ENCODE measurements around the gene CSH1.
"Not testable (repeated sequence)": the region's sequence is repeated elsewhere in the genome, so short reads cannot be mapped to it uniquely, and the experiment has no call there.

CSH1 gene

DNA sequence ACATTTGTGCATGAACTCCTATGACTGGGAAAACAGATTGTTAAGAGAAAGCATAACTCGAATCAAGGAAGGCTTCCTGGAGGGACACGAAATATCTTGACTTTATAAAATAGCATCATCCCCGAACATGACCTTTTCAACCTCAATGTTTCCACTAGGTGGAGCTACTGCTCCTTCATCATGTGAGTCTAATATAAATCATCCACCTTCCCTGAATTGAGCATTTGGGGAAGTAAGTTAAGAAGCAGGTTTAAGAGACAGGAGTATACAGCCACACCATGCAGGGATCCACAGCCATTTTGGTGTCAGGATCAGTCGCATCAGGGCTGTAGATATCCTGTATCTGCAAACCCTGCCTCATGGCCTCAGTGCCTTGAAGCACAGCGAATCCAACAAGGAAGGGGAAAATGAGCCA is 7.4 kb upstream of the CSH1 start:
- not testable (repeated sequence) for DNase-seq (ENCODE audit: low spot score)

DNA sequence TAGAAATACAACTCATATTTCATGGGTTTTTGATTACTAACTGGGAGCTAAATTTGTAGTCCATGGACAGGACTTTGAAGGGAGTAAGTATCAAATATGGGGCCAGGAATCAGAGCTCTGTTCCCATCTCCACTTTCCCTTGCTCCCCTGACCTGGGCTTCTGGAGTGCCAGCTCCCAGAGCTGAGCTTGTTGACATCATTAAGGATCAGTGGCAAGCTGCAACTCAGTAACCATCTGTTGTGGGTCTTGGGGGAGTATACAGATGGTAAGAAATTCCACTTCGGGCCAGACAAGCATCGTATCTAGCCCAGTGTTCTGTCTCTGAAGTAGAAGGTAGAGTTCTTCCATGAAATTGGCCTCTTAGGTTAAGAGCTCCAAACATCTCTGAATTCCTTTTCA is 5.6 kb upstream of the CSH1 start:
- not testable (repeated sequence) for DNase-seq (ENCODE audit: low spot score)

DNA sequence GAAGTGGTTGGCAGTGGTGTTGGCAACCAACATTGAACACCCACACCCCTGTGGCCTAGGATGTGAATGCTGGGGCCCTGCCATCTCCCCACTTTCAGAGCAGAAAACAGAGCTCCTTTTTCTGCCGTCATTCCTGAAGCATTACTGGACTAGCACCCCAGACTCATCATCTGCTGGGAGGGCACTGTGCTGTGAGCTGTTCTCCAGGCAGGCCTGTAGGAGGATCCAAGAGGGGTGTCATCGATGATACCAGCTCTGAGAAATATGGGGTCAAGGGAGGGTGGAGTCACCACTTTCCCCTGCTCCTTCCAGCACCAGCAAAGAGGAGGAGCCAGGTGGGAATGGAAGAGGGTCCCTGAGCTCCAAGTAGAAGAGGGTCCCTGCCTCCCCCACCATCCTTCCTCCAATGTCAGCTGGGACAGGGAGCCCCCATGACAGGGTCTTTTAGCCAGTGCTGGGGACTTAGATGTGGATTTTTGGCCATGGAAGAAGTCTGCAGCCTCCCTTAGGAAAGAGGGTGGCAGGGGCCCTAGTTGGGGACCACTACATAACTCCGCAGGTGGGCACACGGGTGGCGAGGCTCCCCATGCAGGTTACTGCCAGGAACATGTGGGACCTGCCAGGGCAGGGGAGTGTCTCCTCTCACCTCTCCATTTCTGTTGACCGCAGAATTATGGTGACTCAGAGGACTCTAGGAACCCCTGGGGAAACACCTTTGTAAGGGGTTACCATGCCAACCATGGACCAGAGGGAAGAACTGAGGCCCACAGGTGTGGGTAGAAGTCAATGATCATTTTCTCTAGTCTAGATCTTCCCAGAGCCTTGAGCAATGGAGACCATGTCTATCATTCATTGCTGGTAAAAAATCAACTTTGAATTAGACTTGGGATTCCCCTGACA is 2.8 kb upstream of the CSH1 start:
- not testable (repeated sequence) for DNase-seq (ENCODE audit: low spot score)

DNA sequence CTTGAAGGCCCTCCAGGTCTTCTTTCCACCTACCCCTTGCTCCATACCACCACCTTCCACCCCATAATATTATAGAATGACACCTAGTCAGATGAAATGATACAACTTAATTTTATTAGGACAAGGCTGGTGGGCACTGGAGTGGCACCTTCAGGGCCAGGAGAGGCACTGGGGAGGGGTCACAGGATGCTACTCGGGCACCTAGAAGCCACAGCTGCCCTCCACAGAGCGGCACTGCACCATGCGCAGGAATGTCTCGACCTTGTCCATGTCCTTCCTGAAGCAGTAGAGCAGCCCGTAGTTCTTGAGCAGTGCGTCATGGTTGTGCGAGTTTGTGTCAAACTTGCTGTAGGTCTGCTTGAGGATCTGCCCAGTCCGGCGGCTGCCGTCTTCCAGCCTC is 1.6 kb downstream of the CSH1 start:
- not testable (repeated sequence) for DNase-seq (ENCODE audit: low spot score)

DNA sequence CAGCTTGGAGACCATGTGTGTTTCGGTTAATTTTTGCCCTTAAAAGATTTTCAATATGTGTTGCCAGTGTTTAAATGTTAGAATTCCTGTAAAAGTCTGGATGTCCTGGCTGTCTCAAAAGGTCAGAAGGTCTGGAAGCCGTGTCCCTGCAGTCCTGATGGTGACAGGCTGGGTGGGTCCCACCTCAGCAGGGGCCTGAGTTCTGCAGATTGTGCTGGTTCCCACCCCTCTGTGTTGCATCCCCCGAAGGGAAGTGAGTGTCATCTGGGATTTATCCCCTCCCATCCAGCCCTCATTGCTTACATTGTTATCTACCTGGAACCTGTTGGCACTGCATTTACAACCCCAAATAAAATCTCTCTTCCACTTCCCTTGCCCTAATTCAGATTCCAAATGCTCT is 2.4 kb downstream of the CSH1 start:
- not testable (repeated sequence) for DNase-seq (ENCODE audit: low spot score)

DNA sequence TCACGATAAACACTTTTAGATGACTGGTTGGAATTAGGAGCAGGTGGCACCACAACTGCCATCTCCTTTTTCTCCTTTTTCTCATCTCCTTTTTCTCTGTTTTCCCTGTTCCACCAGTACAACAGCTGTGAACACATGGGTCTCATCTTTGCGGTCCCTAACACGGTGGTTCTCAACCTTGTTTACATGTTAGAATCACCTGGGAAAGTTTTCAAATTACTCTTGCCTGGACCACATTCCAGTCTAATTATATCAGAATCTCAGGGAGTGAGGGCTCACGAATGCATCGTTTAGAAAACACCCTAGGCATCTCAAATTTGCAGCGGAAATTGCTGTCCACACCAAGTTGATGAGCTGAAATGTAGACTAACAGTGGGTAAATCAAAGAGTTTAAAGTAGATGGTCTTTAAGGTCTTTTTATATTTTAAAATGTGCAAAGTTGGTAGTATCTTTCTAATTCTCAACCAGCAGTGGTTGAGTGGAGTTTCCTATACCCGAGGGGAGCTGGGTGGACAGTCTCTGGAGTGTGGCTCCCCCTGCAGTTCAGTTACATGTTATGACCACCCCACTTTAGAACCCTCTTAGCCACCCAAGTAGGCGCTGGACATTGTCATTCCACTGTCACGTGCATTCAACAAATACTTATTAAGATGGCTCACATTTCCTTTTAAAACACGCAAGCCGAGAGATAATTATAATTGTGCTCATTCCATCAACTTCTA is 3.9 kb downstream of the CSH1 start:
- not testable (repeated sequence) for DNase-seq (ENCODE audit: low spot score)

DNA sequence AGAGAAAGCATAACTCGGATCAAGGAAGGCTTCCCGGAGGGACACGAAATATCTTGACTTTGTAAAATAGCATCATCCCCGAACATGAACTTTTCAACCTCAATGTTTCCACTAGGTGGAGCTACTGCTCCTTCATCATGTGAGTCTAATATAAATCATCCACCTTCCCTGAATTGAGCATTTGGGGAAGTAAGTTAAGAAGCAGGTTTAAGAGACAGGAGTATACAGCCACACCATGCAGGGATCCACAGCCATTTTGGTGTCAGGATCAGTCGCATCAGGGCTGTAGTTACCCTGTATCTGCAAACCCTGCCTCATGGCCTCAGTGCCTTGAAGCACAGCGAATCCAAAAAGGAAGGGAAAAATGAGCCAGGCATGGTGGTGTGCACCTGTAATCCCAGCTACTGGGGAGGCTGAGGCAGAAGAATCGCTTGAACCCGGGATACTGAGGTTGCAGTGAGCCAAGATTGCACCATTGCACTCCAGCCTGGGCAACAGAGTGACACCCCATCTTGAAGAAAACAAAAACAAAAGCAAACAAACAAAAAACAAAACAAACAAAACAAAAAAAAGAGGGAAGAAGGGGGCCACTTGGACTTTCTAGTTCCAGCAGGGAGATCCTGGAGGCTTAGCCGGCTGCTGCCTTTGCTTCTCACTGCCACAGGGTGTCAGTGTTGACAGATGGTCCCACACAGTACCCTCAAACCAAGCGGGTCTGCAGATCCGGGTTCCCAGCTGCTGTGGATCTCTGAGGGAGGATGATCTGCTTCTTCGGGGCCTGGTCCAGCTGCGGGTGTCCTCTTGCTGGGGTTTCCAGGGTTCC is 7.1 kb downstream of the CSH1 start:
- DNase-seq (ENCODE audit: low spot score), result not testable (repeated sequence)

DNA sequence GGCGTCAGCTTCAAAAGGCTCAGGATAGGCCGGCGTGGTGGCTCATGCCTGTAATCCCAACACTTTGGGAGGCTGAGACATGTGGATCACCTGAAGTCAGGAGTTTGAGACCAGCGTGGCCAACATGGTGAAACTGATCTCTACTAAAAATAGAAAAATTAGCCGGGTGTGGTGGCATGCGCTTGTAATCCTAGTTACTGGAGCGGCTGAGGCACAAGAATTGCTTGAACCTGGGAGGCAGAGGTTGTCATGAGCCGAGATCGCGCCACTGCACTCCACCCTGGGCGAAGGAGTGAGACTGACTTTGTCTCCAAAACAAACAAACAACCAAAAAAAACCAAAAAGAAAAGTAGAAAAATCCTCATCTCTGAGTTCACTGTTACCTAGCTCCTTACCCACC is 11.3 kb downstream of the CSH1 start:
- not testable (repeated sequence) for DNase-seq (ENCODE audit: low spot score)

DNA sequence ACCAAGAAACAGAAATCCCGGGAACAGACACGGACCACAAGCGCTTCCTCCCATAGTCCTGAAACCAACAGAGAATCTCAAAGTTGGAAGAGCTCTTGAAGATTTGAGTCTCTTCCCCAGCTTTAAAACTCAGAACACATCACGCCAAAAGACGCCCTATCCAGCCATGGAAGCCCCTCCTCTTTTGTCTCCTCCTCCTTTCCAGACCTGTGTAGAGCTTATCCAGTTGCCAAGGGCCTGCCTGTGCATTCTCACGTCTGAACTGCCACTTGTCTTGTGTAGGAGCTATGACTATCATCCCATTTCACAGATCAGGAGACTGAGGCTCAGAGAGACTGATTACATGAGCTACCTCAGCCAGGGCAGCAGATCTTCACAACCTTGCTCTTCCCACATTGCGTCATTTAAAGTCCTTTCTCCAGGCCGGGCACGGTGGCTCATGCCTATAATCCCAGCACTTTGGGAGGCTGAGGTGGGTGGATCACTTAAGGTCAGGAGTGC is 13.7 kb downstream of the CSH1 start:
- not testable (repeated sequence) for DNase-seq (ENCODE audit: low spot score)

DNA sequence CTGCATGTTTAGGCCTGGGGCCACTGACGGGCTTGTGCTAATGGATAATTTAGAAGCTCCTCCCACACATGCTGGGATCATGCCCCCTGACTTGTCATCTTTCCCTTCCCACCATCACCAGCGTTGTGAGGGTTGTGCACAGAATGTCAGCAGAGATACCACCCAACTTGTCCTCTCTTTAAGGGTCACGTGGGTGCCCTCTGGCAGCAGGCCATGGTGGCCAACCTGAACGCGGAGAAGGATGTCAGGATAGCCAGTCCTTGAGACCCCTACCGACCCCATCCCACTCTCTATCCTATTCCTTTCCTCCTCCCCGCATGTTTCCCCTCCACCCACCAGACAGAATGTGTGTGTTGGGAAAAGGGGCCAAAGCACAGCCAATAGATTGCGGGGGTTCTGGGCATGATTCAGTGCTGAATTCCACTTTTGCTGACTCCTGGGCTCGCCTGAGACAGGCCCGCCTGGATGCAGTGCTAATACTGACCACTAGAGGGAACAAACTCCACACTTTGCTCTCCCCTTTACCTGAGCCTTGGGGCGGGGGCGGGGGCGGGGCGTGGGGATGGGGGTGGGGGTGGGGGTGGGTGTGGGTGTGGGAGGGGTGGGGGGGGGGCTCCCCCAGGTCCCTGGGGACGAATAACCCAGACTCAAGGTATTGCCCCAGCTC is 14.3 kb downstream of the CSH1 start, which contains the start of gene GH2:
GH2 (minus strand) TSS at position 10 of the 667 bp plus-strand sequence. CDS start 143 bp downstream, outside the sequence.
- peak; percentile 70 for DNase-seq (ENCODE audit: low spot score)

DNA sequence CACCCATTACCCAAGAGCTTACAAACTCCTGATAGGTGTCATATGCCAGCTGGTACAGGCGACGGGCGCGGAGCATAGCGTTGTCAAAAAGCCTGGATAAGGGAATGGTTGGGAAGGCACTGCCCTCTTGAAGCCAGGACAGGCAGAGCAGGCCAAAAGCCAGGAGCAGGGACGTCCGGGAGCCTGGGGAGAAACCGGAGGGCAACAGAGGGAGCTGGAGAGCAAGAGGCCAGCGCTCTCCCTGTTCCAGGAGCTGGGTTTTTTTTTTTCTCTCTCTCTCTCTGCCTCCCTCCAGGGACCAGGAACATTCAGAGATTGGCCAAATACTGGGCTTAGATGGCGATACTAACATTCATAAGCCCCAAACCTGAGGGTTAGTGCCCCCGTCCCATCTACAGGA is 15.0 kb downstream of the CSH1 start:
- DNase-seq (ENCODE audit: low spot score), result not testable (repeated sequence)

DNA sequence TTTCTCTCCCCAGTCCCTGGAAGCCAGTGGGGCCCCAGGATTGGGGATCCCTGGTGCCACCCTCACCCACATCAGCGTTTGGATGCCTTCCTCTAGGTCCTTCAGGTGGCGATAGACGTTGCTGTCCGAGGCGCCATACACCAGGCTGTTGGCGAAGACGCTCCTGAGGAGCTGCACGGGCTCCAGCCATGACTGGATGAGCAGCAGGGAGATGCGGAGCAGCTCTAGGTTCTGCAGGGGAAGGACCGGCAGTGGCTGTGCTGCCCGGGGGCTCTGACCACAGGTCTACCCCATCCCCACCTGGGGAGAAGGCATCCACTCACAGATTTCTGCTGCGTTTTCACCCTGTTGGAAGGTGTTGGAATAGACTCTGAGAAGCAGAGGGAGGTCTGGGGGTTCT is 15.7 kb downstream of the CSH1 start:
- DNase-seq (ENCODE audit: low spot score), result no peak

DNA sequence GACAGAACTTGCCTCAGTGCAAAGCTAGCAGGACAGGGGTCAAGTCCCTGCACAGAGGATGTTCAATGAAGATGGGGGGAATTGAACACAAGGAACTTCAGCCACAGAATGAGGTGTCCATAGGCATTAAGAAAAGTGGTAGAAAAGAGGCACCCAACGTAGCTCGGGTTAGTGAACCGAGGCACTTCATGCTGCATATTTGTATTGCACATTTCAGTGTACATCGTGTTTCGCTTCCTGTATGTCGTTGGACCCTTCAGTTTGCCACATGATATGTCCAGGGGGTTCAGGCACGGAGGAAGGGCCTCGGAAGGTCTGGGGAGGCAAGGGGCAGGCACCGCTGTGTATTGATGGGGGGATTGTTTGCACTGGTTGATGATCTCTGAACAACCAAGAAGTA is 18.0 kb downstream of the CSH1 start:
- not testable (repeated sequence) for DNase-seq (ENCODE audit: low spot score)

DNA sequence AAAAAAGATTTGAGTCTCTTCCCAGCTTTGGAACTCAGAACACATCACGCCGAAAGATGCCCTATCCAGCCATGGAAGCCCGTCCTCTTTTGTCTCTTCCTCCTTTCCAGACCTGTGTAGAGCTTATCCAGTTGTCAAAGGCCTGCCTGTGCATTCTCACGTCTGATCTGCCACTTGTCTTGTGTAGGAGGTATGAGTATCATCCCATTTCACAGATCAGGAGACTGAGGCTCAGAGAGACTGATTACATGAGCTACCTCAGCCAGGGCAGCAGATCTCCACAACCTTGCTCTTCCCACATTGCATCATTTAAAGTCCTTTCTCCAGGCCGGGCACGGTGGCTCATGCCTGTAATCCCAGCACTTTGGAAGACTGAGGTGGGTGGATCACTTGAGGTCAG is 21.7 kb downstream of the CSH1 start:
- not testable (repeated sequence) for DNase-seq (ENCODE audit: low spot score)

DNA sequence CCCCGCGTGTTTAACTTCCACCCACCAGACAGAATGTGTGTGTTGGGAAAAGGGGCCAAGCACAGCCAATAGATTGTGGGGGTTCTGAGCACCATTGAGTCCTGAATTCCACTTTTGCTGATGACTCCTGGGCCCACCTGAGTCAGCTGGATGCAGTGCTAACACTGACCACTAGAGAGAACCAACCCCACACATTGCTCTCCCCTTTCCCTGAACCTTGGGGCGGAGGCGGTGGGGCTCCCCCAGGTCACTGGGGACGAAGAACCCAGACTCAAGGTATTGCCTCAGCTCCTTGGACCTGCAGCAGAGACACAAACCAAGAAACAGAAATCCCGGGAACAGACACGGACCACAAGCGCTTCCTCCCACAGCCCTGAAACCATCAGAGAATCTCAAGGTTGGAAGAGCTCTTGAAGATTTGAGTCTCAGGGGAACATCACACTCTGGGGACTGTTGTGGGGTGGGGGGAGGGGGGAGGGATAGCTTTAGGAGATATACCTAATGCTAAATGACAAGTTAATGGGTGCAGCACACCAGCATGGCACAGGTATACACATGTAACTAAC is 22.2 kb downstream of the CSH1 start:
- DNase-seq (ENCODE audit: low spot score), result not testable (repeated sequence)

DNA sequence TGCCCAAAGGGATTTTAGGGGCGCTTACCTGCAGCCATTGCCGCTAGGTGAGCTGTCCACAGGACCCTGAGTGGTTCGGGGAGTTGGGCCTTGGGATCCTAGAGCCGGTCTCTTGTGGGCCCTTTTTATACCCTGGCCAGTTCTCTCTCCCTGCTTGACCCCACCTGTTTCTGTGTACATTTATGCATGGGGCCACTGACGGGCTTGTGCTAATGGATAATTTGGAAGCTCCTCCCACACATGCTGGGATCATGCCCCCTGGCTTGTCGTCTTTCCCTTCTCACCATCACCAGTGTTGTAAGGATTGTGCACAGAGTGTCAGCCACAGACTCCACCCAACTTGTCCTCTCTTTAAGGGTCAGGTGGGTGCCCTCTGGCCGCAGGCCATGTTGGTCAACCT is 22.8 kb downstream of the CSH1 start, which contains the start of gene CSH2:
CSH2 (minus strand) TSS at position 101 of the 400 bp plus-strand sequence; CDS start at position 38, 63 bp downstream.
- DNase-seq (ENCODE audit: low spot score), result not testable (repeated sequence)

DNA sequence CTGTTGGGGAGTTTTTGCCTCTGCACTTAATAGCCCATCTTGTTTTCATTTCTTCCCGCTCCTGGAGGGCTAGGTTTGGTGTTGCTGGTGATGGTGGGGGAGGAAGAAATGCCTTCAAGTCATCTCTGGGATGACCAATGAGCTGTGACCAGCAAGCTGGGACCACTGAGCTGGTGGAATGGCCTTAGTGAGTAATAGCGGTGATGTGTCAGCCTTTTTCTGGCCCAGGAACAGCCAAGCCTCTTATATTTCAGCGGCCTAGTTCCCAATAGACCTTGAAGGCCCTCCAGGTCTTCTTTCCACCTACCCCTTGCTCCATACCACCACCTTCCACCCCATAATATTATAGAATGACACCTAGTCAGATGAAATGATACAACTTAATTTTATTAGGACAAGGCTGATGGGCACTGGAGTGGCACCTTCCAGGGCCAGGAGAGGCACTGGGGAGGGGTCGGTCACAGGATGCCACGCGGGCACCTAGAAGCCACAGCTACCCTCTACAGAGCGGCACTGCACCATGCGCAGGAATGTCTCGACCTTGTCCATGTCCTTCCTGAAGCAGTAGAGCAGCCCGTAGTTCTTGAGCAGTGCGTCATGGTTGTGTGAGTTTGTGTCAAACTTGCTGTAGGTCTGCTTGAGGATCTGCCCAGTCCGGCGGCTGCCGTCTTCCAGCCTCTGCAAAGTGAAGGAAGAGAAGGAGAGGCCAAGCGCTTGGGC is 24.6 kb downstream of the CSH1 start:
- not testable (repeated sequence) for DNase-seq (ENCODE audit: low spot score)

DNA sequence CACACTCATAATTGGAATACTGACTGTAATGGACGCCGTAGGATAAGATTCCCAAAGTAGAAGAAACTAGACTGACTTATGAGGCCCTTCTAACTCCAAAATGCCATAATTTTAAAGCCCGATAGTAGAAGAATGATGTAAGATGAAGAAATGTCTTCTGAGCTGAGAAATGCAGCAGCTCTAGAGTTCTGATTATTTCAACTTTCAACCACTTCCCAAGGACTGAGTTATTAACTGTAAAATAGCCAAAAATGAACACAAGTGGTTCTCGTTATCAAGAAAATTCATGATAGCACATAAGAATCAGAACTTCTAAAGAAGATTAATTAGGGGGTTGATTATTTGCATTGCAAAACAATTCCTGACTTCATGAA is 26.1 kb downstream of the CSH1 start:
- not testable (repeated sequence) for DNase-seq (ENCODE audit: low spot score)

DNA sequence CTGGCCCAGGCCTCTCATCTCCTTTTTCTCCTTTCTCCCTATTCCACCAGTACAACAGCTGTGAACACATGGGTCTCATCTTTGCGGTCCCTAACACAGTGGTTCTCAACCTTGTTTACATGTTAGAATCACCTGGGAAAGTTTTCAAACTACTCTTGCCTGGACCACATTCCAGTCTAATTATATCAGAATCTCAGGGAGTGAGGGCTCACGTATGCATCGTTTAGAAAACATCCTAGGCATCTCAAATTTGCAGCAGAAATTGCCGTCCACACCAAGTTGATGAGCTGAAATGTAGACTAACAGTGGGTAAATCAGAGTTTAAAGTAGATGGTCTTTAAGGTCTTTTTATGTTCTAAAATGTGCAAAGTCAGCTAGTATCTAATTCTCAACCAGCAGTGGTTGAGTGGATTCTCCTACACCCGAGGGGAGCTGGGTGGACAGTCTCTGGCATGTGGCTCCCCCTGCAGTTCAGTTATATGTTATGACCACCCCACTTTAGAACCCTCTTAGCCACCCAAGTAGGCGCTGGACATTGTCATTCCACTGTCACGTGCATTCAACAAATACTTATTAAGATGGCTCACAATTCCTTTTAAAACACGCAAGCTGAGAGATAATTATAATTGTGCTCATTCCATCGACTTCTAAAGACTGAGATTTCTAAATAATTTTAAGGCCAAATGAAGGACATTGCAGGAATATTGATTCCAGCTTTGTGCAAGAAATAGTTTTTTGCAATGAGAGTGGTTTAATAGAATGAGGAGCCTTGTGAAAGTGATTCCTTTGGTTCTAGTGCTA is 26.7 kb downstream of the CSH1 start:
- DNase-seq (ENCODE audit: low spot score), result not testable (repeated sequence)
